Upper lobe of left lung (tissue), 4 donors: Measurements from ENCODE around the gene FAM13A.

Source experiments
- CTCF ChIP-seq, 6 experiments: fragments of 450-650 bp in 4 of 6; fragments of 200-600 bp in 2 of 6; sonication (generic) in 2 of 6; IDR thresholded peaks; one replicate each; pipeline ENCODE4 v1.5.1; 2016 to 2019; ENCODE audit warnings: antibody characterized with exemption in 6 of 6
- POLR2A ChIP-seq, 4 donors: fragments of 450-650 bp; IDR thresholded peaks; one replicate each; pipeline ENCODE4 v1.5.1; 2016 to 2017; ENCODE audit warnings: antibody characterized with exemption in 4 of 4, mild to moderate bottlenecking in 2 of 4

DNA sequence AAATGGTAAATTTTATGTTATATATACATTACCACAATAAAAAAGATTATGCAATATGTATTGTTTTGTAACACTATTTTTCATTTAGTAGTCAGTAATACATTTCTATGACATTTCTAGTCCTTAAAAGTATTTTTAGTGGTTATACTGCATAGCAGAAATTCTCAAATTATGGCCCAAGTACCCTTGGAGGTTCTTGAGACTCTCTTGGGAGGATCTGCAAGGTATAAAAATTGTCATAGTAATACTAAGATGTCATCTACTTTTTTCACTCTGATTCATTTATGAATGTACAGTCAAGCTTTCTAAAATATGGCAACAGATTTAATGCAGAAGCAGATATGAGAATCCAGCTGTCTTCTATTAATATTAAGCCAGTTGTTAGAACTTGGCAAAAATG is 220.8 kb downstream of the FAM13A start:
- TF ChIP-seq POLR2A (IDR thresholded peaks at IDR 0.05) (no peak), CTCF (IDR thresholded peaks at IDR 0.05) (no peak)
